WTC11 (cell line): Measurements from ENCODE around the gene RAMAC. TPM values are rescaled to one million over a fixed set of nuclear protein-coding genes. Genes with fewer than 3 reads are reported as not detected.

ENCODE experiments used
- ATAC-seq: fragments of 200-7000 bp; cut with Tn5 transposase; 2 replicates; pipeline ENCODE4 v1.10.0; 2021; ENCODE audit warnings: mild to moderate bottlenecking, moderate library complexity
- CTCF ChIA-PET: fragments of 300-600 bp; sonication (Branson Sonifier 250); formaldehyde crosslinking; loops from one replicate; lab custom pipeline; 2021; ENCODE audit warnings: antibody characterized with exemption; lab: Charles Lee
- POLR2A ChIA-PET: fragments of 350-600 bp; sonication (Branson Sonifier 250); formaldehyde crosslinking; loops from one replicate; lab custom pipeline; 2021; ENCODE audit warnings: antibody characterized with exemption; lab: Charles Lee
- DNase-seq: peaks from one replicate; pipeline ENCODE4 v3.0.0; 2021; ENCODE audit warnings: low spot score
- H3K27ac Mint-ChIP-seq: 2 replicates; pipeline ENCODE4 v1.8.0; 2021; ENCODE audit warnings: mixed read lengths
- H3K27me3 Mint-ChIP-seq: 2 replicates; pipeline ENCODE4 v1.8.0; 2021; ENCODE audit warnings: low read depth, mild to moderate bottlenecking, moderate library complexity, mixed read lengths
- H3K36me3 Mint-ChIP-seq: 2 replicates; pipeline ENCODE4 v1.8.0; 2021; ENCODE audit warnings: mixed read lengths
- H3K4me1 Mint-ChIP-seq: 2 replicates; pipeline ENCODE4 v1.8.0; 2022; ENCODE audit warnings: mixed read lengths
- H3K4me3 Mint-ChIP-seq: 2 replicates; pipeline ENCODE4 v1.8.0; 2021; ENCODE audit warnings: mild to moderate bottlenecking, moderate library complexity, mixed read lengths
- H3K9me3 Mint-ChIP-seq: 2 replicates; pipeline ENCODE4 v1.8.0; 2021; ENCODE audit warnings: mixed read lengths
- ATF1 ChIP-seq: sonication (generic); formaldehyde crosslinking; IDR thresholded peaks from 2 replicates; pipeline ENCODE4 v1.8.1; 2023; ENCODE audit warnings: mild to moderate bottlenecking, moderate library complexity, missing genetic modification reagents
- GRHL2 ChIP-seq: fragments of 250-450 bp; sonication (Bioruptor Pico); IDR thresholded peaks from 2 replicates; pipeline ENCODE4 v1.8.0; 2022; ENCODE audit warnings: mild to moderate bottlenecking, moderate library complexity; ENCODE audit not compliant: insufficient replicate concordance, severe bottlenecking
- GTF2I ChIP-seq: fragments of 250-450 bp; sonication (Bioruptor Pico); conservative IDR thresholded peaks from 2 replicates; pipeline ENCODE4 v1.4.0; 2021; ENCODE audit warnings: mild to moderate bottlenecking
- KAT7 ChIP-seq: sonication (generic); formaldehyde crosslinking; IDR thresholded peaks from 2 replicates; pipeline ENCODE4 v1.8.1; 2023; ENCODE audit warnings: missing genetic modification reagents, mild to moderate bottlenecking, borderline replicate concordance
- NFATC4 ChIP-seq: fragments of 250-450 bp; sonication (Bioruptor Pico); IDR thresholded peaks from 2 replicates; pipeline ENCODE4 v1.9.0; 2021; ENCODE audit warnings: mild to moderate bottlenecking
- SOX15 ChIP-seq: fragments of 250-450 bp; sonication (Bioruptor Pico); IDR thresholded peaks from 2 replicates; pipeline ENCODE4 v1.9.0; 2021; ENCODE audit warnings: mild to moderate bottlenecking
- SP1 ChIP-seq: sonication (generic); formaldehyde crosslinking; conservative IDR thresholded peaks from 2 replicates; pipeline ENCODE4 v1.8.1; 2022; ENCODE audit warnings: missing genetic modification reagents
- TCF7 ChIP-seq: sonication (generic); formaldehyde crosslinking; IDR thresholded peaks from 2 replicates; pipeline ENCODE4 v1.8.0; 2022; ENCODE audit warnings: mild to moderate bottlenecking, low read depth, missing genetic modification reagents, moderate library complexity
- ZNF317 ChIP-seq: sonication (generic); formaldehyde crosslinking; IDR thresholded peaks from 2 replicates; pipeline ENCODE4 v1.8.1; 2023; ENCODE audit warnings: low read depth, mild to moderate bottlenecking, moderate library complexity, missing genetic modification reagents, borderline replicate concordance
- ZNF396 ChIP-seq: fragments of 250-450 bp; sonication (Bioruptor Pico); IDR thresholded peaks from 2 replicates; pipeline ENCODE4 v1.8.0; 2021; ENCODE audit warnings: mild to moderate bottlenecking, moderate library complexity, borderline replicate concordance
- ZNF423 ChIP-seq: fragments of 250-450 bp; sonication (Bioruptor Pico); IDR thresholded peaks from 2 replicates; pipeline ENCODE4 v2.1.2; 2022; ENCODE audit warnings: mild to moderate bottlenecking, moderate library complexity
- total RNA-seq: library from RNA; stranded (reverse); gene quantifications from 3 replicates; pipeline ENCODE4 v1.2.3, GENCODE V29; 2021
- TF ChIP-seq, protein P1 (sequence below): fragments of 250-450 bp; sonication (Bioruptor Pico); conservative IDR thresholded peaks from 2 replicates; pipeline ENCODE4 v1.9.0; 2021; ENCODE audit warnings: mild to moderate bottlenecking
- TF ChIP-seq, protein P2 (sequence below): sonication (generic); formaldehyde crosslinking; IDR thresholded peaks from 2 replicates; pipeline ENCODE4 v1.8.1; 2023; ENCODE audit warnings: mild to moderate bottlenecking, missing genetic modification reagents, moderate library complexity
- TF ChIP-seq, protein P3 (sequence below): sonication (generic); formaldehyde crosslinking; IDR thresholded peaks from 2 replicates; pipeline ENCODE4 v1.8.1; 2023; ENCODE audit warnings: mild to moderate bottlenecking, missing genetic modification reagents, moderate library complexity
- TF ChIP-seq, protein P4 (sequence below): sonication (generic); formaldehyde crosslinking; IDR thresholded peaks from 2 replicates; pipeline ENCODE4 v1.8.1; 2023; ENCODE audit warnings: mild to moderate bottlenecking, missing genetic modification reagents
- TF ChIP-seq, protein P5 (sequence below): sonication (generic); formaldehyde crosslinking; IDR thresholded peaks from 2 replicates; pipeline ENCODE4 v1.8.0; 2022; ENCODE audit warnings: mild to moderate bottlenecking, missing genetic modification reagents
- TF ChIP-seq, protein P6 (sequence below): sonication (generic); formaldehyde crosslinking; IDR thresholded peaks from 2 replicates; pipeline ENCODE4 v1.8.1; 2022; ENCODE audit warnings: mild to moderate bottlenecking, moderate library complexity, missing genetic modification reagents
- TF ChIP-seq, protein P7 (sequence below): sonication (generic); formaldehyde crosslinking; IDR thresholded peaks from 2 replicates; pipeline ENCODE4 v1.8.0; 2022; ENCODE audit warnings: mild to moderate bottlenecking, missing genetic modification reagents
- TF ChIP-seq, protein P8 (sequence below): sonication (generic); formaldehyde crosslinking; IDR thresholded peaks from 2 replicates; pipeline ENCODE4 v1.8.0; 2022; ENCODE audit warnings: mild to moderate bottlenecking, missing genetic modification reagents
- TF ChIP-seq, protein P9 (sequence below): sonication (generic); formaldehyde crosslinking; IDR thresholded peaks from 2 replicates; pipeline ENCODE4 v1.8.1; 2022; ENCODE audit warnings: mild to moderate bottlenecking, missing genetic modification reagents, moderate library complexity, borderline replicate concordance

The RAMAC gene
- total RNA-seq, 1 experiment from 2014 or later = 26.6 TPM

DNA sequence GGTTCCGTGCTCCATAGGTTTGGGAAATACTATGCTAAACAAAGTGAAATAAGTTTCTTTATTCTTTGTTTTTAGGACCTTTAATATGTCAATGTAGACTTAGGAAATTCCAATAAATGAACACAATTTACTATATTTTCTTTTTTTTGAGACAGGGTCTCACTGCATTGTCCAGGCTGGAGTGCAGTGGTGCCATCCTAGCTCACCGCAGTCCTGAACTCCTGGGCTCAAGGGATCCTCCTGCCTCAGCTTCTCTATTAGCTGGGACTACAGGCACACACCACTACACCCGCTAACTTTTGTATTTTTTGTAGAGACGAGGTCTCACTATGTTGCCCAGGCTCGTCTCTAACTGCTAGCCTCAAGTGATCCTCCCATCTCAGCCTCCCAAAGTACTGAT, 21.1 kb upstream of the RAMAC start:
- TF ChIP-seq TCF7 (CRISPR knock-in tag) = no peak
- TF ChIP-seq, protein P1, sequence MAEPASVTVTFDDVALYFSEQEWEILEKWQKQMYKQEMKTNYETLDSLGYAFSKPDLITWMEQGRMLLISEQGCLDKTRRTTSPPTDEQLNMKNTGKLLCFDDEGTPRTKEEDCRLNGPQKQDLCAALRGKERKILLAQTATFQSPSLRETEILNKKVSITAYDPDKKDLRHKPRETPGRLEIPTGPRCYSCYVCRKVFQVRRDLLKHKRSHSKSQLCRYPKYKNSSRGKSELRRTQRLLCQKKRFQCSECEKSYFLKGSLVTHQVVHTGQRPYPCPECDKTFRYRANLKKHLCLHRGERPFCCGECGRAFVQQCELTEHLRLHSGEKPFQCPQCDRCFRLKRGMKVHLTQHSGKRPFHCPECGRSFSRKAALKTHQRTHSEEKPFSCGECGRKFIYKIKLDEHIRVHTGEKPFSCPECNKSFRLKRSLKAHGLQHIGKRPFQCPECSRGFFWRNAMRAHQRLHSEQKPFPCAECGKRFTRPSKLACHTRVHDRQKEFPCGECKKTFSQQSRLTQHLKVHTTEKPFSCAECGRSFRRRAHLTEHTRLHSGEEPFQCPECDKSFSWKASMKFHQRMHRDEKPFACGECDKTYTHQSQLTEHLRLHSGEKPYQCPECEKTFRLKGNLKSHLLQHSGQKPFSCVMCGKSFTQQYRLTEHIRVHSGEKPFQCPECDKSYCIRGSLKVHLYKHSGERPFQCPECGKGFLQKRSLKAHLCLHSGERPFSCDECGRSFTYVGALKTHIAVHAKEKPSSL (CRISPR knock-in tag) = no peak
- TF ChIP-seq, protein P2, sequence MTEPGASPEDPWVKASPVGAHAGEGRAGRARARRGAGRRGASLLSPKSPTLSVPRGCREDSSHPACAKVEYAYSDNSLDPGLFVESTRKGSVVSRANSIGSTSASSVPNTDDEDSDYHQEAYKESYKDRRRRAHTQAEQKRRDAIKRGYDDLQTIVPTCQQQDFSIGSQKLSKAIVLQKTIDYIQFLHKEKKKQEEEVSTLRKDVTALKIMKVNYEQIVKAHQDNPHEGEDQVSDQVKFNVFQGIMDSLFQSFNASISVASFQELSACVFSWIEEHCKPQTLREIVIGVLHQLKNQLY (CRISPR knock-in tag) = no peak
- TF ChIP-seq, protein P3, sequence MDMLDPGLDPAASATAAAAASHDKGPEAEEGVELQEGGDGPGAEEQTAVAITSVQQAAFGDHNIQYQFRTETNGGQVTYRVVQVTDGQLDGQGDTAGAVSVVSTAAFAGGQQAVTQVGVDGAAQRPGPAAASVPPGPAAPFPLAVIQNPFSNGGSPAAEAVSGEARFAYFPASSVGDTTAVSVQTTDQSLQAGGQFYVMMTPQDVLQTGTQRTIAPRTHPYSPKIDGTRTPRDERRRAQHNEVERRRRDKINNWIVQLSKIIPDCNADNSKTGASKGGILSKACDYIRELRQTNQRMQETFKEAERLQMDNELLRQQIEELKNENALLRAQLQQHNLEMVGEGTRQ (CRISPR knock-in tag) = no peak
- TF ChIP-seq, protein P4, sequence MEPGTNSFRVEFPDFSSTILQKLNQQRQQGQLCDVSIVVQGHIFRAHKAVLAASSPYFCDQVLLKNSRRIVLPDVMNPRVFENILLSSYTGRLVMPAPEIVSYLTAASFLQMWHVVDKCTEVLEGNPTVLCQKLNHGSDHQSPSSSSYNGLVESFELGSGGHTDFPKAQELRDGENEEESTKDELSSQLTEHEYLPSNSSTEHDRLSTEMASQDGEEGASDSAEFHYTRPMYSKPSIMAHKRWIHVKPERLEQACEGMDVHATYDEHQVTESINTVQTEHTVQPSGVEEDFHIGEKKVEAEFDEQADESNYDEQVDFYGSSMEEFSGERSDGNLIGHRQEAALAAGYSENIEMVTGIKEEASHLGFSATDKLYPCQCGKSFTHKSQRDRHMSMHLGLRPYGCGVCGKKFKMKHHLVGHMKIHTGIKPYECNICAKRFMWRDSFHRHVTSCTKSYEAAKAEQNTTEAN (CRISPR knock-in tag) = no peak
- TF ChIP-seq, protein P5, sequence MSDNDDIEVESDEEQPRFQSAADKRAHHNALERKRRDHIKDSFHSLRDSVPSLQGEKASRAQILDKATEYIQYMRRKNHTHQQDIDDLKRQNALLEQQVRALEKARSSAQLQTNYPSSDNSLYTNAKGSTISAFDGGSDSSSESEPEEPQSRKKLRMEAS (CRISPR knock-in tag) = no peak
- TF ChIP-seq, protein P6, sequence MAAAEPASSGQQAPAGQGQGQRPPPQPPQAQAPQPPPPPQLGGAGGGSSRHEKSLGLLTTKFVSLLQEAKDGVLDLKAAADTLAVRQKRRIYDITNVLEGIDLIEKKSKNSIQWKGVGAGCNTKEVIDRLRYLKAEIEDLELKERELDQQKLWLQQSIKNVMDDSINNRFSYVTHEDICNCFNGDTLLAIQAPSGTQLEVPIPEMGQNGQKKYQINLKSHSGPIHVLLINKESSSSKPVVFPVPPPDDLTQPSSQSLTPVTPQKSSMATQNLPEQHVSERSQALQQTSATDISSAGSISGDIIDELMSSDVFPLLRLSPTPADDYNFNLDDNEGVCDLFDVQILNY (CRISPR knock-in tag) = no peak
- TF ChIP-seq SOX15 (CRISPR knock-in tag) = no peak
- H3K36me3 Mint-ChIP-seq = no peaks in the 10 kb centered on the region
- H3K9me3 Mint-ChIP-seq = no peaks in the 10 kb centered on the region
- peaks cover 13% of the 10 kb centered on the region for H3K4me1 Mint-ChIP-seq
- CTCF ChIA-PET = no interaction called here
- ATAC-seq (no peak), DNase-seq (no peak)
- H3K4me3 Mint-ChIP-seq = no peak overlapping the region
- H3K27me3 Mint-ChIP-seq = peaks cover 10% of the 10 kb centered on the region
- H3K27ac Mint-ChIP-seq = no peak overlapping the region
- POLR2A ChIA-PET = no interaction called here

DNA sequence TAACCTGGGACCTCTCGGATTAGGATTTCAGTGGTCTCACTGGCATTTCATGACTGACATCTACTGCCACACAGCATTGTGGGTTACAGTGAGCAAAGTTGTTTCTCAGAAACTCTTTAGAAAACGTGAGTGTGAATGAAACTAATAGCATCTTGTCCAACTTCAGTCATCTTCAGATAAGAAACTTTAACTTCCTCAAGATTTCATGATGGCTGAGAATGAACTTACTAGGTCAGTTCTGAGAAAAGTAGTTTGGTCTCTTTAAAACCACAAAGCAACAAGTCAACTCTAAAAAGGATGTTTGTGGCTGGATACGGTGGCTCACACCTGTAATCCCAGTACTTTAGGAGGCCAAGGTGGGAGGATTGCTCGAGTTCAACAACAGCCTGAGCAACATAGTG, 19.3 kb upstream of the RAMAC start:
- CTCF ChIA-PET = no interaction called here
- peaks cover 10% of the 10 kb centered on the region for H3K4me1 Mint-ChIP-seq
- DNase-seq (no peak), ATAC-seq (no peak)
- no peak overlapping the region for H3K27ac Mint-ChIP-seq
- H3K9me3 Mint-ChIP-seq = no peaks in the 10 kb centered on the region
- POLR2A ChIA-PET = no interaction called here
- H3K4me3 Mint-ChIP-seq = no peak overlapping the region
- H3K36me3 Mint-ChIP-seq = no peaks in the 10 kb centered on the region
- TF ChIP-seq, protein P7, sequence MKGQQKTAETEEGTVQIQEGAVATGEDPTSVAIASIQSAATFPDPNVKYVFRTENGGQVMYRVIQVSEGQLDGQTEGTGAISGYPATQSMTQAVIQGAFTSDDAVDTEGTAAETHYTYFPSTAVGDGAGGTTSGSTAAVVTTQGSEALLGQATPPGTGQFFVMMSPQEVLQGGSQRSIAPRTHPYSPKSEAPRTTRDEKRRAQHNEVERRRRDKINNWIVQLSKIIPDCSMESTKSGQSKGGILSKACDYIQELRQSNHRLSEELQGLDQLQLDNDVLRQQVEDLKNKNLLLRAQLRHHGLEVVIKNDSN = no peak
- TF ChIP-seq ZNF423 (CRISPR knock-in tag) = no peak
- TF ChIP-seq, protein P8, sequence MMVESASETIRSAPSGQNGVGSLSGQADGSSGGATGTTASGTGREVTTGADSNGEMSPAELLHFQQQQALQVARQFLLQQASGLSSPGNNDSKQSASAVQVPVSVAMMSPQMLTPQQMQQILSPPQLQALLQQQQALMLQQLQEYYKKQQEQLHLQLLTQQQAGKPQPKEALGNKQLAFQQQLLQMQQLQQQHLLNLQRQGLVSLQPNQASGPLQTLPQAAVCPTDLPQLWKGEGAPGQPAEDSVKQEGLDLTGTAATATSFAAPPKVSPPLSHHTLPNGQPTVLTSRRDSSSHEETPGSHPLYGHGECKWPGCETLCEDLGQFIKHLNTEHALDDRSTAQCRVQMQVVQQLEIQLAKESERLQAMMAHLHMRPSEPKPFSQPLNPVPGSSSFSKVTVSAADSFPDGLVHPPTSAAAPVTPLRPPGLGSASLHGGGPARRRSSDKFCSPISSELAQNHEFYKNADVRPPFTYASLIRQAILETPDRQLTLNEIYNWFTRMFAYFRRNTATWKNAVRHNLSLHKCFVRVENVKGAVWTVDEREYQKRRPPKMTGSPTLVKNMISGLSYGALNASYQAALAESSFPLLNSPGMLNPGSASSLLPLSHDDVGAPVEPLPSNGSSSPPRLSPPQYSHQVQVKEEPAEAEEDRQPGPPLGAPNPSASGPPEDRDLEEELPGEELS (CRISPR knock-in tag) = no peak
- TF ChIP-seq, protein P3 (CRISPR knock-in tag) = no peak
- no peak for TF ChIP-seq NFATC4 (CRISPR knock-in tag)
- no peak for TF ChIP-seq GTF2I (CRISPR knock-in tag)
- TF ChIP-seq, protein P9, sequence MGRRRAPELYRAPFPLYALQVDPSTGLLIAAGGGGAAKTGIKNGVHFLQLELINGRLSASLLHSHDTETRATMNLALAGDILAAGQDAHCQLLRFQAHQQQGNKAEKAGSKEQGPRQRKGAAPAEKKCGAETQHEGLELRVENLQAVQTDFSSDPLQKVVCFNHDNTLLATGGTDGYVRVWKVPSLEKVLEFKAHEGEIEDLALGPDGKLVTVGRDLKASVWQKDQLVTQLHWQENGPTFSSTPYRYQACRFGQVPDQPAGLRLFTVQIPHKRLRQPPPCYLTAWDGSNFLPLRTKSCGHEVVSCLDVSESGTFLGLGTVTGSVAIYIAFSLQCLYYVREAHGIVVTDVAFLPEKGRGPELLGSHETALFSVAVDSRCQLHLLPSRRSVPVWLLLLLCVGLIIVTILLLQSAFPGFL (CRISPR knock-in tag) = no peak
- TF ChIP-seq ATF1 (CRISPR knock-in tag) = no peak
- TF ChIP-seq ZNF396 (CRISPR knock-in tag) = no peak
- no peak for TF ChIP-seq SP1 (CRISPR knock-in tag)
- no peak for TF ChIP-seq GRHL2 (CRISPR knock-in tag)
- no peak for TF ChIP-seq ZNF317 (CRISPR knock-in tag)
- TF ChIP-seq KAT7 (CRISPR knock-in tag) = no peak
- TF ChIP-seq, all 79 proteins: peak for 0
- H3K27me3 Mint-ChIP-seq = peaks cover 8% of the 10 kb centered on the region; the same call in 1 of the 2 replicates
